SK-N-SH (cell line): ENCODE measurements around the gene ASAP2.

Experiments
- EZH2phosphoT487 ChIP-seq: fragments of 200-600 bp; sonication (generic); IDR thresholded peaks from 2 replicates; pipeline ENCODE4 v1.6.1; 2017; ENCODE audit warnings: low read depth, mixed run types, mild to moderate bottlenecking, antibody characterized with exemption, moderate library complexity, borderline replicate concordance
- POLR2AphosphoS5 ChIP-seq: IDR thresholded peaks from 2 replicates; pipeline ENCODE4 v1.6.1; 2012; ENCODE audit warnings: low read depth, low read length

GRCh38 chr2:9203876-9204275, 2.7 kb upstream of the ASAP2 start:
- TF ChIP-seq EZH2phosphoT487 (no peak), POLR2AphosphoS5 (no peak)
